ELF-1 (cell line): ENCODE measurements around the gene FADS3.

ENCODE experiments used
- DNase-seq: peaks from one replicate; pipeline ENCODE4 v3.0.0-alpha.2; 2016; ENCODE audit warnings: low read depth, low spot score

FADS3 gene

GRCh38 chr11:61913699-61914395 is 22.5 kb upstream of the FADS3 start:
- peak; percentile 2 for DNase-seq

- peak; percentile 37 for DNase-seq
Observed at GRCh38 chr11:61912991-61913698, 21.8 kb upstream of the FADS3 start.

GRCh38 chr11:61912530-61912898 is 21.2 kb upstream of the FADS3 start:
- no peak for DNase-seq

- DNase-seq, result peak; percentile 0
Observed at GRCh38 chr11:61911701-61912529, 20.6 kb upstream of the FADS3 start.

- no peak for DNase-seq
Observed at GRCh38 chr11:61911128-61911700, 19.9 kb upstream of the FADS3 start.

- no peak for DNase-seq
Observed at GRCh38 chr11:61910187-61911127, 19.1 kb upstream of the FADS3 start.

GRCh38 chr11:61908730-61909316 is 17.5 kb upstream of the FADS3 start:
- DNase-seq, result no peak

GRCh38 chr11:61907871-61908729 is 16.8 kb upstream of the FADS3 start:
- no peak for DNase-seq

GRCh38 chr11:61907282-61907681 is 15.9 kb upstream of the FADS3 start:
- DNase-seq, result no peak

- DNase-seq, result no peak
Observed at GRCh38 chr11:61906522-61906909, 15.2 kb upstream of the FADS3 start.

- no peak for DNase-seq
Observed at GRCh38 chr11:61905801-61906521, 14.6 kb upstream of the FADS3 start.

- DNase-seq, result no peak
Observed at GRCh38 chr11:61905067-61905696, 13.8 kb upstream of the FADS3 start.

- peak; percentile 71 for DNase-seq
Observed at GRCh38 chr11:61904539-61905048, 13.2 kb upstream of the FADS3 start.

GRCh38 chr11:61903845-61904244 is 12.5 kb upstream of the FADS3 start:
- DNase-seq, result no peak

- no peak for DNase-seq
Observed at GRCh38 chr11:61902313-61902712, 11.0 kb upstream of the FADS3 start.

- DNase-seq, result no peak
Observed at GRCh38 chr11:61901397-61901796, 10.1 kb upstream of the FADS3 start.

- no peak for DNase-seq
Observed at GRCh38 chr11:61900251-61900650, 8.9 kb upstream of the FADS3 start.

- peak; percentile 97 for DNase-seq
Observed at GRCh38 chr11:61899146-61899841, 7.9 kb upstream of the FADS3 start.
